ENCODE data around the gene TAGAP.

GRCh38 chr6:159093609-159094443, 49.0 kb upstream of the TAGAP start:
- TF ChIP-seq EZH2 (IDR thresholded peaks at IDR 0.05; ENCODE audit: insufficient read depth, poor library complexity, severe bottlenecking) (no peak), EZH2phosphoT487 (IDR thresholded peaks at IDR 0.05; ENCODE audit: insufficient read depth, low read depth) (no peak)

Measured in GM23248 (cell line).